HEK293T (cell line): ENCODE results near the gene OR10D3.

Experiments
- CTCF ChIA-PET: fragments of 350-600 bp; formaldehyde crosslinking; extraction: SDS; loops from one replicate; lab custom pipeline; 2021; ENCODE audit warnings: antibody characterized with exemption, inconsistent platforms; lab: Yijun Ruan, JAX
- POLR2A ChIA-PET: fragments of 350-600 bp; formaldehyde crosslinking; extraction: SDS; loops from one replicate; lab custom pipeline; 2020; ENCODE audit warnings: antibody characterized with exemption, inconsistent platforms; lab: Yijun Ruan, JAX
- DNase-seq: peaks from one replicate; pipeline ENCODE4 v3.0.0; 2012; ENCODE audit warnings: mixed read lengths; ENCODE audit errors: extremely low spot score
- ARNT ChIP-seq: fragments of 450-650 bp; IDR thresholded peaks from 2 replicates; pipeline ENCODE4 v1.6.1; 2017; ENCODE audit warnings: mild to moderate bottlenecking
- BHLHE40 ChIP-seq: fragments of 450-650 bp; IDR thresholded peaks from 2 replicates; pipeline ENCODE4 v1.6.1; 2016; ENCODE audit warnings: mild to moderate bottlenecking, moderate library complexity, borderline replicate concordance
- CTBP1 ChIP-seq: fragments of 450-650 bp; IDR thresholded peaks from 2 replicates; pipeline ENCODE4 v1.6.1; 2016; ENCODE audit warnings: borderline replicate concordance
- ELF4 ChIP-seq: fragments of 450-650 bp; IDR thresholded peaks from 2 replicates; pipeline ENCODE4 v1.6.1; 2017; ENCODE audit warnings: antibody characterized with exemption
- FOXA1 ChIP-seq: fragments of 450-650 bp; IDR thresholded peaks from 2 replicates; pipeline ENCODE4 v1.6.1; 2016; ENCODE audit warnings: mild to moderate bottlenecking
- FOXK2 ChIP-seq: fragments of 450-650 bp; IDR thresholded peaks from 2 replicates; pipeline ENCODE4 v1.6.1; 2016; ENCODE audit warnings: mild to moderate bottlenecking
- FOXM1 ChIP-seq: fragments of 450-650 bp; IDR thresholded peaks from 2 replicates; pipeline ENCODE4 v1.6.1; 2017; ENCODE audit warnings: mild to moderate bottlenecking, borderline replicate concordance
- HDGF ChIP-seq: fragments of 450-650 bp; IDR thresholded peaks from 2 replicates; pipeline ENCODE4 v1.6.1; 2017; ENCODE audit warnings: antibody characterized with exemption, borderline replicate concordance
- L3MBTL2 ChIP-seq: fragments of 450-650 bp; conservative IDR thresholded peaks from 2 replicates; pipeline ENCODE4 v1.6.1; 2016; ENCODE audit warnings: mild to moderate bottlenecking
- LEF1 ChIP-seq: fragments of 450-650 bp; IDR thresholded peaks from 2 replicates; pipeline ENCODE4 v1.6.1; 2017; ENCODE audit warnings: mild to moderate bottlenecking, borderline replicate concordance
- NFRKB ChIP-seq: fragments of 450-650 bp; IDR thresholded peaks from 2 replicates; pipeline ENCODE4 v1.6.1; 2016; ENCODE audit warnings: mild to moderate bottlenecking, moderate library complexity
- PKNOX1 ChIP-seq: fragments of 450-650 bp; IDR thresholded peaks from 2 replicates; pipeline ENCODE4 v1.6.1; 2016
- SP1 ChIP-seq: fragments of 450-650 bp; IDR thresholded peaks from 2 replicates; pipeline ENCODE4 v1.6.1; 2017
- SUZ12 ChIP-seq: fragments of 450-650 bp; IDR thresholded peaks from 2 replicates; pipeline ENCODE4 v1.6.1; 2016; ENCODE audit warnings: mild to moderate bottlenecking
- TARDBP ChIP-seq: fragments of 450-650 bp; IDR thresholded peaks from 2 replicates; pipeline ENCODE4 v1.6.1; 2016
- ZNF384 ChIP-seq: fragments of 450-650 bp; IDR thresholded peaks from 2 replicates; pipeline ENCODE4 v1.6.1; 2016

Gene OR10D3

GRCh38 chr11:124190298-124191139 is 7.4 kb downstream of the OR10D3 start:
- TF ChIP-seq ELF4, result no peak
- no peak for TF ChIP-seq PKNOX1
- no peak for TF ChIP-seq TARDBP
- TF ChIP-seq FOXM1, result no peak
- ChIA-PET CTCF (interaction anchor here (1.0 kb wide), 1 partner anchor 119 kb away, joined by 3 read pairs; no protein-coding TSS in a partner anchor), POLR2A (no interaction called here)
- no peak for DNase-seq

GRCh38 chr11:124193221-124194010 is 10.3 kb downstream of the OR10D3 start:
- CTCF ChIA-PET, result interaction anchor here (1.1 to 2.8 kb wide), 2 partner anchors 31 to 123 kb away, joined by 3 to 19 read pairs; no protein-coding TSS in a partner anchor

GRCh38 chr11:124194293-124195188 is 11.4 kb downstream of the OR10D3 start:
- CTCF ChIA-PET, result interaction anchor here (0.6 to 2.8 kb wide), 7 partner anchors 20 to 138 kb away, joined by 3 to 19 read pairs (median 3); no protein-coding TSS in a partner anchor
- TF ChIP-seq NFRKB, result no peak
- no peak for TF ChIP-seq SP1
- TF ChIP-seq HDGF, result no peak
- TF ChIP-seq LEF1, result no peak
- no peak for TF ChIP-seq SUZ12
- POLR2A ChIA-PET, result no interaction called here
- no peak for DNase-seq

More at GRCh38 chr11:124193221-124194010, 10.3 kb downstream of the OR10D3 start:
- POLR2A ChIA-PET, result no interaction called here
- DNase-seq, result no peak
- TF ChIP-seq LEF1 (no peak), BHLHE40 (no peak), NFRKB (no peak), FOXM1 (no peak), FOXA1 (no peak), ARNT (no peak), HDGF (no peak), L3MBTL2 (no peak), PKNOX1 (no peak), FOXK2 (no peak), SUZ12 (no peak), ZNF384 (no peak)

- ChIA-PET CTCF (interaction anchor here (0.6 to 2.8 kb wide), 6 partner anchors 21 to 139 kb away, joined by 3 to 19 read pairs (median 4); no protein-coding TSS in a partner anchor), POLR2A (no interaction called here)
- no peak for TF ChIP-seq PKNOX1
- DNase-seq, result peak; percentile 55
Measured at GRCh38 chr11:124195189-124195734, 12.1 kb downstream of the OR10D3 start.

GRCh38 chr11:124197999-124198398 is 14.9 kb downstream of the OR10D3 start:
- TF ChIP-seq SP1, result no peak
- TF ChIP-seq FOXK2, result no peak
- TF ChIP-seq CTBP1, result no peak
- no peak for TF ChIP-seq NFRKB
- TF ChIP-seq ARNT, result no peak
- ChIA-PET POLR2A (no interaction called here), CTCF (interaction anchor here (1.2 kb wide), 1 partner anchor 126 kb away, joined by 5 read pairs; no protein-coding TSS in a partner anchor)
- DNase-seq, result no peak

- ChIA-PET POLR2A (no interaction called here), CTCF (interaction anchor here (1.2 kb wide), 1 partner anchor 127 kb away, joined by 5 read pairs; no protein-coding TSS in a partner anchor)
- DNase-seq, result no peak
- TF ChIP-seq FOXA1 (no peak), LEF1 (no peak)
Measured at GRCh38 chr11:124198897-124199296, 15.8 kb downstream of the OR10D3 start.
